Fibroblast of peridontal ligament (primary cell): Measurements from ENCODE around the gene SLC15A1.

Source experiments
- DNase-seq: peaks from one replicate; pipeline ENCODE4 v3.0.0-alpha.2; 2010; ENCODE audit errors: extremely low read depth

The SLC15A1 gene

GRCh38 chr13:98706446-98707110 lies 45.9 kb downstream of the SLC15A1 start:
- no peak for DNase-seq

DNA sequence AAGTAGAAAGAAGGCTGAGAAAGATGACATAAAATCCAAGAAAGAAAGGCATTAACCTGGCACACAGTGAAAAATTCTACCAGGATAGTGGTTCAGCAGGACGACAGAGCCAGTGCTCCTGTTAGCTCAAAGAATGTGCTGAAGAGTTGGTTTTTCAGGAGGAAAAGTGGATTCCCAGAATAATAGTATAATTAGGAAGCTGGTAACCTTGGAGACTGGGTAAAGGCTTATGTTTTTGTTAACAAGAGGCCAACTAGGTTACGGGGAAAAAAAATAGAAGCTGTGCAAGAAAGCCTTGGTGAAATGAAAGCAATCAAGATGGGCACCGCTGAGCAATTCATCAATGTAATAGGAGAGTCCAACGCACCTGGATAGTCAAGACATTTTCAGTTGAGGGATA lies 54.7 kb downstream of the SLC15A1 start:
- no peak for DNase-seq

DNA sequence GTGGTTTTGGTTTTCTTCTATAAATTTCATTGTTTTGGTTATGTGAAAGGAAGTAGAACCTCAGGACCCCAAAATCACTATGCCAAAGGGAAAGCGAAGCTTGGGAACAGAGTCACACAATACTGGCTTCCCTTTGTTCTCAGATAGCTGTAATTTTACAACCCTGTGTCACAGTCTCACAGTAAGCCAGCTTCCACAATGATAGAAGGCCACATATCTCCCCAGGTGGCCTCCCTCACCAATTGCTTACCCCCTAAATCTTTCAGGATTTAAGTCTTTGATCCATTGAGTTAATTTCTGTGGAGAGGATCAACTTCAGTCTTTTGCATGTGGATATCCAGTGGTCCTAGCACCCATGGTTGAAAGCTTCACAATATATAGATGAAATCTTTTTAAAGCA lies 58.7 kb downstream of the SLC15A1 start:
- DNase-seq: no peak

DNA sequence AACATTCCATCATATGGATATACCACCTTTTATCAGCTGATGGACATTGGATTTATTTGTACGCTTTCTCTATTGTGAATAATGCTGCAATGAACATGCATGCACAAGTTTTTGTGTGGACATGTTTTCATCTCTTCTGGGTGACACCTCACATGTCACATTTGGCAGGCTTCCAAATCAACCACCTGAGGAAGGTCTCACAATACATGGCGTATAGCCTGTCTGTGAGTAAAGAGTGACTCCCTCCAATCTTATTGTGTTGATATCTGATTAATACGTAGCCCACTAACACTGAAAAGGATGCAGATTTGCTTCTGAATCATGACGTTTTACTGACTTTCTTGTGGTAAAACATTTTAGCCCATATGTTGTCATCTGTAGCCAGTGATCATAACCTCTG lies 61.1 kb downstream of the SLC15A1 start:
- DNase-seq: no peak

DNA sequence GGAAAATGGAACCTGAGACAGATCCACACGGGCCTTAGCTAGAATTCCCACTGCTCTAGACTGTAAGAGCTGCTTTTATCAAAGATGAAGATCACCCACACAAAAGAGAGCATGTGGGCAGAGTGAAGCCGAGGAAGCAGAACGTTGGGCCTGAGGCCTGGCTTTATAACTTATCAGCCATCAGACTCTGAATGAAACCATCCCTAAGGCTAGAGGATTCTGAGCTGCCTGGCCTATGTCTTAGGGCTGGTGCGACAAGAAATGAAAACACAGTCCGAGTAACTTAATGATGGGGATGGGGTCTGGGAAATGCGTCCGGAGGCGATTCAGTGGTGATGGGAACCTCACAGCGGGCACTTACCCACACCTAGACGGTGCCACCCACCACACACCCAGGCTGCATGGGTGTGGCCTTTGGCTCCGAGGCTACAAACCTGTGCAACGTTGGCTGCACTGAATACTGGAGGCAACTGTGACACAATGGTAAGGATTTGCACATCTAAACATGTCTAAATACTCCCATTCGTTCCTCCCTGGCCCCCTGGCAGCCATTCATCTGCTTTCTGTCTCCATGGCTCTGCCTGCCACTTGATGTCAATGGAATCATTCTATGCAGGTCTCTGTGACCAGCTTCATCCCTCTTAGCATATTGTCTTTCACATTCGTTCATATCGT lies 62.0 kb downstream of the SLC15A1 start:
- no peak for DNase-seq

GRCh38 chr13:98689347-98689968 lies 63.0 kb downstream of the SLC15A1 start:
- no peak for DNase-seq

- no peak for DNase-seq
These were observed 64.1 kb downstream of the SLC15A1 start for GRCh38 chr13:98688373-98688772.

- DNase-seq: no peak
These were observed 65.2 kb downstream of the SLC15A1 start for GRCh38 chr13:98687319-98687718.

GRCh38 chr13:98686270-98686669 lies 66.2 kb downstream of the SLC15A1 start:
- DNase-seq: no peak

- no peak for DNase-seq
These were observed 67.3 kb downstream of the SLC15A1 start for GRCh38 chr13:98685146-98685545.

DNA sequence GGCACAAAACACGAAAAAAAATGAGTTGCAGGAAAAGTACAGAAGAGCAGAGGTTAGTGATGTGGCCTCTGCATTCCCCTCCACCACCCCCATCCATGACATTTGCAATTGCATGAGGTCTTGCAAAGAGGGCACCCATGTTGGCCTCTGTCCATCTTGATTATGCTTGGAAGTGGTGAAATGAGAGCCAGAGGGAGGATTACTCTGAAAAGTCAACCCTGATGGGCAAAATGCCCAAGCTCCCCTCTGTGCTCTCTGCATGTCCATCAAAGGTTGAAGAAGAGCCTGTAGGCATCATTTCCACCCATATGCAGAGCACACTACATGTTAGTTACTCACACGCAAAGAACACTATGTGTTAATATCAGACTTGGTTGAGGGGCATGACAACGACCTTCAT lies 71.4 kb downstream of the SLC15A1 start:
- DNase-seq: no peak

DNA sequence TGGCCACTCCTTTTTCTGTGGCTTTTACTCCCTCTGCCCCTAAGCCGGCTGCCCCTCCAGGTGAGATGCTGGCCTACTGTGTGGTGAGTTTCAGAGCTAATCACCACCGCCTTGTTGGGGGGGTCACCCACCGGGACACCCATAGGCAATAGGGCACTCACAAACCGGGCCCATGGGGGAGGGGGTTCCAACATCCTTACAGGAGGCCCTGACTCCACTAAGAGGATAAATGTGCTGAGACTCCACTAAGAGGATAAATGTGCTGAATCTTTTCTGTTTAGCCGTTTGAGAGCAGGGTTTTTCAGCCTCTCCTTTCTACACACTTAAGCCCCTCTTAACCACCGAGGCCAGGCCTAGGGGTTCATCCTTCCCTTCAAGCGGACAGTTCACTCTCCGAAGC lies 73.7 kb downstream of the SLC15A1 start:
- no peak for DNase-seq

DNA sequence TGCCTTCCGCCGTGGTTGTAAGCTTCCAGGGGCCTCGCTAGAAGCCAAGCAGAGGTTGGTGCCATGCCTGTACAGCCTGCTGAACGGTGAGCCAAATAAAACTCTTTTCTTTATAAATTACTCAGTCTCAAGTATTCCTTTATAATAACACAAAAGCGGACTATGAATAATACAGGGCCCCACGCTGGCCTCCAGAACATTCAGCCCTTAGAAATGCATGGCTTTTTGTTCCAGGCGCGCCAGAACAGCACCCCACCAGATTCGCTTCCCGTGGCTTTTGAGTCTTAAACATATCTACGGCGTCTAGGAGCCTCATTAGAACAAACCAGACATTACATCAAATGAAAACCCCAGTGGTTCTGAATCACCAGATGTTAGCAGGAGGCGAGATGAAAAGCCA lies 75.1 kb downstream of the SLC15A1 start:
- DNase-seq: peak; percentile 14

DNA sequence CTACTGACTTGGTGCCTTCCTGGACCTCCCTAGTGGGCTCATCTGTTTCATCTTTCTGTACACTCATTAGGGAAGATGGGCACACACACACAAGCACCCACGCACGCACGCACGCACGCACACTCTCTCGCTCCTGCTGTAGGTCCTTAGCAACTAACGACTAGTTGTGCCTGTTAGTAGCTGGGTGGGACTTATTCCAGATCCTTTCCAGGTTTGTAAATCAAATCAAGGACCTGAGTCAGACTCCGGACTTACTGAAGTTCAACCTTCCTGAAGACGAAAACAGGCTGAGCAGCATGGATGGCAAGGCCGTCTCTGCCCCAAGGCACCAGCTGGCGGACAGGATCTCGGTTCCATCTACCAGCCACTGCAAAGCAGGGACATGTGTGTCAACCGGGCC lies 76.2 kb downstream of the SLC15A1 start:
- DNase-seq: no peak

DNA sequence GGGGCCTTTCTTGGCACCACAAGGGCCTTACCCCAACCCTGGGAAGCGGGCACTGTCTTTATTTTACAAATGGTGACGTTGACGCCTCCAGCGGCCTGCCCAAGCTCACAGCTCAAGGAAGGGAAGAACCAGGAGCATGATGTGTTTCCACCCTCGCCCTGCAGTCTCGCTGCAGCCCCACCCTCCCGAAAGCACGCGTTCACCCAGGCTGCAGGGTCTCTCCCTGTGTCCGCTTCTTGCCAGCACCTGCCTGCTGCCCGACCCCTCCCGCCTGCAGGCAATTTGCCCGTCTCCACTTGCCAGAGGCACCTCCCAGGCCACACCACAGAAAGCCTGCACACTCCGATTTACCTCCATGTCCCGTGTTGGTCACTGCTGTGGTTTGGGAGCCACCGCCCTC lies 76.6 kb downstream of the SLC15A1 start:
- no peak for DNase-seq

GRCh38 chr13:98675066-98675465 lies 77.4 kb downstream of the SLC15A1 start:
- DNase-seq: no peak

- DNase-seq: peak; percentile 85
These were observed 79.4 kb downstream of the SLC15A1 start for GRCh38 chr13:98672947-98673613.

- DNase-seq: no peak
These were observed 84.3 kb downstream of the SLC15A1 start for GRCh38 chr13:98668155-98668554.

DNA sequence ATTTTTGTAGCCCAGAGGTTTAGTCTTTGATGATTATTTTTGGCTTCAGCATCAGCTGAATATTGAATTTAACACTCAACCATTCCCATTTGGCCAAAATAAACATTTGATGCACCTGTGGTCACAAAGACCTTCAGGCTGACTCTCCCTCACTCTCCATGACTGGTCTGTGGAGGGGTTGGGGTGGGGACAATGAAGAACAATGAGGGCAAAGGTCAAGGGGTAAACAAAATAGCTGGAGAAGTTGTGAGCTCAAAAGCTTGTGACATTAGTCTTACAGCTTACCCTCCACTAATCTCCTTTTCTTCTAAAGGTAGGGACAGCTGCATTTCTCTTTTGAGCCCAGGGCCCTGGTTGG lies 86.9 kb downstream of the SLC15A1 start:
- DNase-seq: no peak

- DNase-seq: peak; percentile 13
These were observed 87.4 kb downstream of the SLC15A1 start for GRCh38 chr13:98664924-98665637.

GRCh38 chr13:98664510-98664909 lies 88.0 kb downstream of the SLC15A1 start:
- no peak for DNase-seq

GRCh38 chr13:98664047-98664446 lies 88.4 kb downstream of the SLC15A1 start:
- peak; percentile 29 for DNase-seq
